K562 (cell line): ENCODE measurements around the gene CPSF7. TPM values are rescaled to one million over a fixed set of nuclear protein-coding genes. Genes with fewer than 3 reads are reported as not detected.

Experiments used
- ATAC-seq: fragments of 200-7000 bp; cut with Tn5 transposase; 3 replicates; pipeline ENCODE4 v1.9.1; 2020; ENCODE audit warnings: moderate library complexity
- BruUV-seq: library from RNA; stranded (reverse); fragments of 400-500 nt; replicated peaks from 2 replicates; lab custom pipeline; 2021; lab: Mats Ljungman, UMichigan
- CTCF ChIA-PET: fragments of 300-600 bp; formaldehyde crosslinking; extraction: SDS; loops from one replicate; lab custom pipeline; 2021; ENCODE audit warnings: low intra/inter-chr PET ratio; lab: Yijun Ruan, JAX
- POLR2A ChIA-PET: fragments of 300-600, 350-650 bp; sonication (Branson Sonifier 250); formaldehyde crosslinking; extraction: SDS; loops from one replicate; lab custom pipeline; 2021; ENCODE audit warnings: antibody characterized with exemption, inconsistent platforms; lab: Yijun Ruan, JAX
- DNase-seq, 4 experiments: peaks; one replicate each; pipeline versions ENCODE4 v3.0.0 to v3.0.0-alpha.2; 2011 to 2018; ENCODE audit warnings: low spot score in 3 of 4, mixed read lengths in 3 of 4; ENCODE audit errors: extremely low read depth in 1 of 4
- FAIRE-seq: peaks from 2 replicates; lab custom pipeline; 2011; peaks lifted over from hg19 to GRCh38; lab: Jason Lieb, UNC
- H2AFZ ChIP-seq: 2 replicates; pipeline ENCODE4 v1.6.0; 2011; ENCODE audit warnings: low read depth, low read length, control low read depth, inconsistent platforms
- H3K27ac ChIP-seq: fragments of 200-600 bp; 3 replicates; pipeline ENCODE4 v1.8.0; 2011; ENCODE audit warnings: low read depth, mild to moderate bottlenecking, control low read depth, inconsistent platforms, low read length, moderate library complexity, mixed read lengths; ENCODE audit errors: extremely low read depth
- H3K27me3 ChIP-seq, 2 experiments: fragments of 300-600 bp in 1 of 2; 2 replicates in 1 of 2; 3 replicates in 1 of 2; pipeline versions ENCODE4 v1.6.0 to v1.8.0; 2011; ENCODE audit warnings: inconsistent platforms in 2 of 2, low read length in 2 of 2, mild to moderate bottlenecking in 1 of 2, mixed read lengths in 1 of 2, moderate library complexity in 1 of 2; ENCODE audit not compliant: control insufficient read depth in 2 of 2, insufficient read depth in 2 of 2
- H3K36me3 ChIP-seq: fragments of 300-600 bp; 3 replicates; pipeline ENCODE4 v1.8.0; 2011; ENCODE audit warnings: mild to moderate bottlenecking, low read length, inconsistent platforms; ENCODE audit not compliant: control insufficient read depth, insufficient read depth
- H3K4me1 ChIP-seq, 2 experiments: fragments of 200-600 bp in 1 of 2; replicated peaks in 1 of 2; 2 replicates in 1 of 2; 3 replicates in 1 of 2; pipeline versions ENCODE4 v1.5.1 to v1.8.0; 2011; ENCODE audit warnings: inconsistent platforms in 2 of 2, low read length in 2 of 2, mild to moderate bottlenecking in 1 of 2, mixed read lengths in 1 of 2, moderate library complexity in 1 of 2; ENCODE audit not compliant: control insufficient read depth in 2 of 2, insufficient read depth in 2 of 2
- H3K4me2 ChIP-seq: 2 replicates; pipeline ENCODE4 v1.6.1; 2011; ENCODE audit warnings: low read length, control low read depth, inconsistent platforms, mixed read lengths; ENCODE audit not compliant: insufficient read depth
- H3K4me3 ChIP-seq: fragments of 200-600 bp; sonication (generic), shearing (Covaris generic); 2 replicates; pipeline ENCODE4 v1.5.1; 2016; ENCODE audit warnings: control low read depth, inconsistent platforms
- H3K79me2 ChIP-seq: fragments of 200-600 bp; 3 replicates; pipeline ENCODE4 v1.8.0; 2011; ENCODE audit warnings: low read length, inconsistent platforms; ENCODE audit not compliant: control insufficient read depth, insufficient read depth
- H3K9ac ChIP-seq, 2 experiments: 2 replicates each; pipeline versions ENCODE4 v1.6.0 to v1.6.1; 2011; ENCODE audit warnings: low read depth in 2 of 2, low read length in 2 of 2, control low read depth in 1 of 2, inconsistent platforms in 1 of 2, mild to moderate bottlenecking in 1 of 2, mixed read lengths in 1 of 2; ENCODE audit not compliant: insufficient read depth in 1 of 2
- H3K9me1 ChIP-seq: one replicate; pipeline ENCODE4 v1.6.0; 2011; ENCODE audit warnings: inconsistent platforms, mild to moderate bottlenecking, low read length, moderate library complexity; ENCODE audit not compliant: control insufficient read depth, insufficient read depth
- H3K9me3 ChIP-seq: replicated peaks from 2 replicates; pipeline ENCODE4 v1.5.1; 2011; ENCODE audit warnings: low read depth, low read length, inconsistent platforms; ENCODE audit not compliant: control insufficient read depth, insufficient read depth
- H4K20me1 ChIP-seq: replicated peaks from 2 replicates; pipeline ENCODE4 v1.6.1; 2011; ENCODE audit warnings: low read length, inconsistent platforms, mixed read lengths; ENCODE audit not compliant: control insufficient read depth, insufficient read depth
- C11orf30 ChIP-seq: fragments of 450-650 bp; IDR thresholded peaks from 2 replicates; pipeline ENCODE4 v1.6.1; 2016; ENCODE audit warnings: low read depth, mild to moderate bottlenecking
- EP400 ChIP-seq: fragments of 450-650 bp; IDR thresholded peaks from 2 replicates; pipeline ENCODE4 v1.6.1; 2017; ENCODE audit warnings: antibody characterized with exemption, mild to moderate bottlenecking, moderate library complexity
- MAFG ChIP-seq: fragments of 450-650 bp; conservative IDR thresholded peaks from 2 replicates; pipeline ENCODE4 v1.6.1; 2016; ENCODE audit warnings: missing genetic modification characterization, missing compliant biosample characterization
- TCFL5 ChIP-seq: fragments of 250-450 bp; sonication (Bioruptor Pico); conservative IDR thresholded peaks from 2 replicates; pipeline ENCODE4 v1.6.1; 2021; ENCODE audit warnings: mild to moderate bottlenecking, moderate library complexity, matching md5 sums
- ZFP36 ChIP-seq: fragments of 150-350 bp; IDR thresholded peaks from 2 replicates; pipeline ENCODE4 v1.6.1; 2018; ENCODE audit warnings: low read length, low read depth; ENCODE audit not compliant: partially characterized antibody
- ZNF316 ChIP-seq: fragments of 450-650 bp; IDR thresholded peaks from 2 replicates; pipeline ENCODE4 v1.6.1; 2016
- WGBS: fragments of 100-300 bp; shearing (Covaris generic); methylation state at CpG from one replicate; pipeline ENCODE4 v1.1.6; 2016; ENCODE audit warnings: low coverage, mixed read lengths; ENCODE audit not compliant: insufficient coverage; ENCODE audit errors: missing lambda C conversion rate; 5-methylcytosine and 5-hydroxymethylcytosine counted together
- in situ Hi-C: fragments of 300-500 bp; cut with MboI; formaldehyde crosslinking; loops from 4 replicates; pipeline ENCODE4 v1.15.0; 2018; ENCODE audit warnings: inconsistent platforms, mixed read lengths
- intact Hi-C: fragments of 100-400 bp; cut with micrococcal nuclease; formaldehyde crosslinking; loops from 2 replicates; pipeline ENCODE4 v1.14.2; 2022
- polyA plus RNA-seq, 8 experiments: library from polyadenylated mRNA; depleted of rRNA in 4 of 8; stranded (reverse) in 5 of 8; unstranded in 3 of 8; fragments of >200 nt; fragmentation: Nextera tagmentation in 2 of 8; fragmentation: Illumina TruSeq in 1 of 8; extraction: Ambion mirVana in 2 of 8; extraction: Trizol in 1 of 8; gene quantifications; 2 replicates each; pipeline versions ENCODE4 v1.2.1 to v1.2.3, GENCODE V29; 2011 to 2014; ENCODE audit warnings: inconsistent platforms in 1 of 8, missing spikeins in 1 of 8
- total RNA-seq, 7 experiments: library from RNA; depleted of rRNA in 6 of 7; stranded (reverse); fragments of >200 nt in 6 of 7; fragmentation: Illumina TruSeq in 2 of 7; extraction: Trizol in 2 of 7; gene quantifications; 2 replicates each; pipeline versions ENCODE4 v1.2.1 to v1.2.3, GENCODE V29; 2011 to 2021; ENCODE audit warnings: low replicate concordance in 1 of 7

Gene CPSF7
- total and polyA plus RNA-seq, 9 of the 15 experiments (the other 6 are each of a cell fraction or from before 2014, with no cell fraction given): 14.8 to 104 (median 44.1) TPM

GRCh38 chr11:61473370-61474012 lies 43.7 kb upstream of the CPSF7 start:
- Histone ChIP-seq H3K79me2 (no peaks in the 10 kb centered on the region), H2AFZ (no peak overlapping the region), H3K36me3 (no peaks in the 10 kb centered on the region), H3K9me3 (no peaks in the 10 kb centered on the region), H3K4me3 (no peak overlapping the region), H3K9ac (no peak overlapping the region), H3K9me1 (no peaks in the 10 kb centered on the region), H3K4me2 (no peak overlapping the region), H4K20me1 (peaks cover 9% of the 10 kb centered on the region; the same call in 1 of the 2 replicates)
- DNase-seq (no peak), FAIRE-seq (peak; percentile 15), ATAC-seq (no peak)
- in situ Hi-C loops: no loop called here
- POLR2A ChIA-PET: no interaction called here
- CTCF ChIA-PET: no interaction called here
- WGBS: 51% methylated on average over 2 of the region's 3 CpGs
- BruUV-seq: no TSS peak
- TF ChIP-seq ZFP36 (no peak), TCFL5 (CRISPR knock-in tag) (no peak), C11orf30 (peak; percentile 35; the same call in 1 of the 2 replicates), EP400 (no peak), ZNF316 (peak; percentile 65; the same call in 1 of the 2 replicates), MAFG (tag) (0 out of 2 replicates have a peak, but pooled peaks have one; percentile 31)
- TF ChIP-seq, all 486 proteins: peak for 3
- intact Hi-C loops: no loop called here
- peaks cover 0 to 7% of the 10 kb centered on the region in 2 experiments; a peak in 3 of 5 replicates for H3K27me3 ChIP-seq
- peaks cover 0 to 7% of the 10 kb centered on the region in 2 experiments; a peak in 2 of 5 replicates for H3K4me1 ChIP-seq
- no peak overlapping the region for H3K27ac ChIP-seq
